Neural progenitor cell (in vitro differentiated cells): Measurements from ENCODE around the gene MMP14. TPM values are rescaled to one million over a fixed set of nuclear protein-coding genes. Genes with fewer than 3 reads are reported as not detected.

Experiments used
- DNase-seq: peaks from one replicate; pipeline ENCODE4 v3.0.0-alpha.2; 2016; ENCODE audit warnings: low spot score
- H2AFZ ChIP-seq: fragments of 200-600 bp; sonication (generic); replicated peaks from 2 replicates; pipeline ENCODE4 v1.6.1; 2016; ENCODE audit warnings: antibody characterized with exemption
- H3F3A ChIP-seq: fragments of 200-600 bp; sonication (generic); 2 replicates; pipeline ENCODE4 v1.6.1; 2016; ENCODE audit warnings: antibody characterized with exemption, low read depth
- H3K27ac ChIP-seq: fragments of 200-600 bp; sonication (generic); 2 replicates; pipeline ENCODE4 v1.5.1; 2016; ENCODE audit warnings: mild to moderate bottlenecking
- H3K27me3 ChIP-seq: fragments of 200-600 bp; sonication (generic); 2 replicates; pipeline ENCODE4 v1.6.1; 2016; ENCODE audit warnings: mild to moderate bottlenecking, moderate library complexity
- H3K36me3 ChIP-seq: fragments of 200-600 bp; sonication (generic); 2 replicates; pipeline ENCODE4 v1.5.1; 2016
- H3K4me1 ChIP-seq: fragments of 200-600 bp; sonication (generic); 2 replicates; pipeline ENCODE4 v1.6.1; 2016; ENCODE audit warnings: mixed run types
- H3K4me2 ChIP-seq: fragments of 200-600 bp; sonication (generic); 2 replicates; pipeline ENCODE4 v1.6.1; 2016
- H3K4me3 ChIP-seq: fragments of 200-600 bp; sonication (generic); 2 replicates; pipeline ENCODE4 v1.5.1; 2016
- H3K79me2 ChIP-seq: fragments of 200-600 bp; sonication (generic); 2 replicates; pipeline ENCODE4 v1.6.1; 2016; ENCODE audit warnings: low read depth
- H3K9ac ChIP-seq: fragments of 200-600 bp; sonication (generic); 2 replicates; pipeline ENCODE4 v1.6.1; 2016
- H3K9me3 ChIP-seq: fragments of 200-600 bp; sonication (generic); 2 replicates; pipeline ENCODE4 v1.5.1; 2016; ENCODE audit warnings: low read depth
- H4K20me1 ChIP-seq: fragments of 200-600 bp; sonication (generic); 2 replicates; pipeline ENCODE4 v1.6.1; 2016; ENCODE audit warnings: low read depth
- H3K27ac Mint-ChIP-seq: 3 replicates; pipeline ENCODE4 v1.8.0; 2021; ENCODE audit warnings: mixed read lengths
- H3K27me3 Mint-ChIP-seq: 2 replicates; pipeline ENCODE4 v1.8.0; 2022; ENCODE audit warnings: low read depth, mild to moderate bottlenecking, inconsistent platforms, moderate library complexity, mixed read lengths; ENCODE audit not compliant: insufficient read depth
- H3K36me3 Mint-ChIP-seq: 3 replicates; pipeline ENCODE4 v1.8.0; 2021; ENCODE audit warnings: mixed read lengths
- H3K4me1 Mint-ChIP-seq: 3 replicates; pipeline ENCODE4 v1.8.0; 2021; ENCODE audit warnings: mixed read lengths
- H3K4me3 Mint-ChIP-seq: 3 replicates; pipeline ENCODE4 v1.8.0; 2021; ENCODE audit warnings: mild to moderate bottlenecking, moderate library complexity, mixed read lengths
- H3K9me3 Mint-ChIP-seq: 3 replicates; pipeline ENCODE4 v1.8.0; 2020; ENCODE audit warnings: mixed read lengths
- CTCF ChIP-seq: fragments of 200-600 bp; sonication (generic); IDR thresholded peaks from 2 replicates; pipeline ENCODE4 v1.5.1; 2017; ENCODE audit warnings: antibody characterized with exemption, mild to moderate bottlenecking
- EZH2 ChIP-seq: fragments of 200-600 bp; sonication (generic); IDR thresholded peaks from 2 replicates; pipeline ENCODE4 v1.6.1; 2017; ENCODE audit warnings: antibody characterized with exemption, mild to moderate bottlenecking, moderate library complexity
- EZH2phosphoT487 ChIP-seq: fragments of 200-600 bp; sonication (generic); IDR thresholded peaks from 2 replicates; pipeline ENCODE4 v1.6.1; 2017; ENCODE audit warnings: antibody characterized with exemption
- total RNA-seq: library from RNA; depleted of rRNA; stranded (reverse); fragments of >200 nt; gene quantifications from 2 replicates; pipeline ENCODE4 v1.2.3, GENCODE V29; 2015; ENCODE audit warnings: low replicate concordance

MMP14 gene
- total RNA-seq, 1 donor from 2014 or later: 15.1 TPM

GRCh38 chr14:22865424-22866405 lies 29.3 kb downstream of the MMP14 start:
- Histone ChIP-seq H2AFZ (peak overlapping the region; percentile 29), H3K27me3 (no peaks in the 10 kb centered on the region), H3F3A (peaks cover 6% of the 10 kb centered on the region), H3K4me3 (no peak overlapping the region), H3K79me2 (no peaks in the 10 kb centered on the region), H3K4me1 (peaks cover 3% of the 10 kb centered on the region), H3K9me3 (no peaks in the 10 kb centered on the region), H3K36me3 (no peaks in the 10 kb centered on the region), H4K20me1 (no peaks in the 10 kb centered on the region), H3K27ac (no peak overlapping the region), H3K9ac (no peak overlapping the region), H3K4me2 (no peak overlapping the region)
- H3K27ac Mint-ChIP-seq: peak overlapping the region; percentile 22
- TF ChIP-seq EZH2 (no peak), CTCF (peak; percentile 59), EZH2phosphoT487 (no peak)
- DNase-seq: peak; percentile 61
- peaks cover 2% of the 10 kb centered on the region for H3K9me3 Mint-ChIP-seq
- H3K4me1 Mint-ChIP-seq: peaks cover 7% of the 10 kb centered on the region
- no peak overlapping the region for H3K4me3 Mint-ChIP-seq
- no peaks in the 10 kb centered on the region for H3K36me3 Mint-ChIP-seq
- H3K27me3 Mint-ChIP-seq: peaks cover 3% of the 10 kb centered on the region

GRCh38 chr14:22866874-22867273 lies 30.5 kb downstream of the MMP14 start:
- Mint-ChIP-seq H3K27me3 (peaks cover 6% of the 10 kb centered on the region), H3K4me1 (peaks cover 13% of the 10 kb centered on the region), H3K27ac (no peak overlapping the region), H3K36me3 (no peaks in the 10 kb centered on the region), H3K4me3 (no peak overlapping the region), H3K9me3 (no peaks in the 10 kb centered on the region)
- Histone ChIP-seq H4K20me1 (no peaks in the 10 kb centered on the region), H3K36me3 (no peaks in the 10 kb centered on the region), H2AFZ (no peak overlapping the region), H3F3A (peaks cover 17% of the 10 kb centered on the region), H3K9ac (no peak overlapping the region), H3K4me3 (no peak overlapping the region), H3K9me3 (no peaks in the 10 kb centered on the region), H3K4me1 (peaks cover 7% of the 10 kb centered on the region), H3K79me2 (no peaks in the 10 kb centered on the region), H3K4me2 (no peak overlapping the region), H3K27ac (no peak overlapping the region), H3K27me3 (no peaks in the 10 kb centered on the region)
- no peak for DNase-seq
- no peak for TF ChIP-seq CTCF
- no peak for TF ChIP-seq EZH2

- no peaks in the 10 kb centered on the region for H3K36me3 ChIP-seq
- Mint-ChIP-seq H3K9me3 (no peaks in the 10 kb centered on the region), H3K27me3 (peaks cover 7% of the 10 kb centered on the region), H3K36me3 (peaks cover 7% of the 10 kb centered on the region), H3K27ac (no peak overlapping the region), H3K4me1 (peaks cover 14% of the 10 kb centered on the region), H3K4me3 (peak overlapping the region; percentile 95)
- H3F3A ChIP-seq: peaks cover 23% of the 10 kb centered on the region
- peaks cover 7% of the 10 kb centered on the region for H3K4me1 ChIP-seq
- no peak overlapping the region for H3K9ac ChIP-seq
- no peaks in the 10 kb centered on the region for H4K20me1 ChIP-seq
- H3K4me3 ChIP-seq: peak overlapping the region; percentile 75
- H3K27ac ChIP-seq: peak overlapping the region; percentile 22
- DNase-seq: no peak
- no peaks in the 10 kb centered on the region for H3K27me3 ChIP-seq
- H3K4me2 ChIP-seq: peak overlapping the region; percentile 83
- H2AFZ ChIP-seq: no peak overlapping the region
- H3K9me3 ChIP-seq: no peaks in the 10 kb centered on the region
- no peaks in the 10 kb centered on the region for H3K79me2 ChIP-seq
- no peak for TF ChIP-seq EZH2phosphoT487
- no peak for TF ChIP-seq EZH2
- no peak for TF ChIP-seq CTCF
Measured at GRCh38 chr14:22870811-22871223, 34.4 kb downstream of the MMP14 start.
